SH-SY5Y (cell line): ENCODE data around the gene PACS2.

ENCODE experiments used
- GATA2 ChIP-seq: IDR thresholded peaks from 2 replicates; pipeline ENCODE4 v1.6.1; 2011; ENCODE audit warnings: mild to moderate bottlenecking, low read depth, low read length
- GATA3 ChIP-seq: IDR thresholded peaks from 2 replicates; pipeline ENCODE4 v1.6.1; 2011; ENCODE audit warnings: low read depth, mild to moderate bottlenecking, low read length, moderate library complexity

- TF ChIP-seq GATA2 (no peak), GATA3 (no peak)
Measured at GRCh38 chr14:105387530-105387922, 73.0 kb downstream of the PACS2 start.
